ENCODE measurements around the gene MBD1.

DNA sequence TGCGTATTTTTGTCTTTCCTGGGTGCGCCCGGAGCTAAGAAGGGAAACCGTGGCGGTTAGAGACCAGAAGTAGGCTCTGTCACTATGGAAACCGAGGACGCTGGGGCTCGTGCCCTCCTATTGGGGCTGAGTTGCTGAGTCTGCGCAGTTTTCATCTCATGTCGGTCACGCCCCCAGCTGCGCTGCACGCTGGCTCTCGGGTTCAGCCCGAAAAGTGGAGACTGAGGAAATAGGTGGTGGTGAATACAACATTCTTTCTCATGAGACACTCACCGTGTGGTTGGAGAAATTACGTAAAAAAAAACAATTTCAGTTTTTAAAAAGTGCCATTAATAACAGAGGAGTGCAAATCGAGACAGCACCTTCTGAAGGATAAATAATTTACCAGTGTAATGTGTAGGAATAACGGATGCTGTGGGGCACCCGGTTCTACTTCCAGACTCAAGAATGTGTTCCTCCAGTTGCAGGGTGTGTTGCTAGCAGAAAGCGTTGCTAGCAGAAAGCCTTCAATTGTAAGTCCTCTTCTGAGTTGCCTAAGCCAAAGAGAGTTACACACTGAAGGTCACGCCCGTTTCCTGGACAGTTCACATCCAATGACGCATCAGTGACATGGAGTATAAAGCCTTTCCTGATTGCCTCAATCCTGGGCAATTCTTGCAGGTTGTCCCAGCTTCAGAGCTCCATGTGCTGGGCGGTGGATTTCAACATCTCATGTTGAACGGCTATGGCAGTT, 26.6 kb upstream of the MBD1 start:
- TF ChIP-seq, protein P1, sequence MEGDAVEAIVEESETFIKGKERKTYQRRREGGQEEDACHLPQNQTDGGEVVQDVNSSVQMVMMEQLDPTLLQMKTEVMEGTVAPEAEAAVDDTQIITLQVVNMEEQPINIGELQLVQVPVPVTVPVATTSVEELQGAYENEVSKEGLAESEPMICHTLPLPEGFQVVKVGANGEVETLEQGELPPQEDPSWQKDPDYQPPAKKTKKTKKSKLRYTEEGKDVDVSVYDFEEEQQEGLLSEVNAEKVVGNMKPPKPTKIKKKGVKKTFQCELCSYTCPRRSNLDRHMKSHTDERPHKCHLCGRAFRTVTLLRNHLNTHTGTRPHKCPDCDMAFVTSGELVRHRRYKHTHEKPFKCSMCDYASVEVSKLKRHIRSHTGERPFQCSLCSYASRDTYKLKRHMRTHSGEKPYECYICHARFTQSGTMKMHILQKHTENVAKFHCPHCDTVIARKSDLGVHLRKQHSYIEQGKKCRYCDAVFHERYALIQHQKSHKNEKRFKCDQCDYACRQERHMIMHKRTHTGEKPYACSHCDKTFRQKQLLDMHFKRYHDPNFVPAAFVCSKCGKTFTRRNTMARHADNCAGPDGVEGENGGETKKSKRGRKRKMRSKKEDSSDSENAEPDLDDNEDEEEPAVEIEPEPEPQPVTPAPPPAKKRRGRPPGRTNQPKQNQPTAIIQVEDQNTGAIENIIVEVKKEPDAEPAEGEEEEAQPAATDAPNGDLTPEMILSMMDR (IDR thresholded peaks at IDR 0.05; ENCODE audit: insufficient read depth, low read depth, low read length), result no peak
- no peak for TF ChIP-seq EZH2 (IDR thresholded peaks at IDR 0.05; ENCODE audit: insufficient read depth, low read length)
